ENCODE data around the gene CMTM7.
"Not testable (repeated sequence)": the region's sequence is repeated elsewhere in the genome, so short reads cannot be mapped to it uniquely, and the experiment has no call there.

The CMTM7 gene

GRCh38 chr3:32432045-32432710 lies 40.5 kb downstream of the CMTM7 start:
- Histone ChIP-seq H3K9me3 (ENCODE audit: low read length) (no peaks in the 10 kb centered on the region), H3K27me3 (ENCODE audit: control insufficient read depth in 1 of 2, insufficient read depth in 2 of 2, low read length in 2 of 2) (no peaks in the 10 kb centered on the region), H3K36me3 (ENCODE audit: insufficient read depth, low read length) (no peaks in the 10 kb centered on the region), H3K27ac (ENCODE audit: low read depth, low read length) (no peak overlapping the region), H3K9ac (ENCODE audit: low read length) (no peak overlapping the region), H3K4me3 (ENCODE audit: low read depth in 1 of 2, low read length in 2 of 2) (no peak overlapping the region), H3K4me1 (ENCODE audit: insufficient read depth, low read length) (peaks cover 8% of the 10 kb centered on the region)

- no peaks in the 10 kb centered on the region for H3K36me3 ChIP-seq (ENCODE audit: insufficient read depth, low read length)
- H3K27ac ChIP-seq (ENCODE audit: low read depth, low read length), result no peak overlapping the region
- no peak overlapping the region for H3K4me3 ChIP-seq (ENCODE audit: low read depth in 1 of 2, low read length in 2 of 2)
- H3K4me1 ChIP-seq (ENCODE audit: insufficient read depth, low read length), result peaks cover 8% of the 10 kb centered on the region
- H3K9ac ChIP-seq (ENCODE audit: low read length), result no peak overlapping the region
- no peaks in the 10 kb centered on the region for H3K27me3 ChIP-seq (ENCODE audit: control insufficient read depth in 1 of 2, insufficient read depth in 2 of 2, low read length in 2 of 2)
- no peaks in the 10 kb centered on the region for H3K9me3 ChIP-seq (ENCODE audit: low read length)
Measured at GRCh38 chr3:32432711-32433530, 41.3 kb downstream of the CMTM7 start.

- no peak overlapping the region for H3K4me3 ChIP-seq (ENCODE audit: low read depth in 1 of 2, low read length in 2 of 2)
- peaks cover 8% of the 10 kb centered on the region for H3K4me1 ChIP-seq (ENCODE audit: insufficient read depth, low read length)
- no peak overlapping the region for H3K9ac ChIP-seq (ENCODE audit: low read length)
- no peaks in the 10 kb centered on the region for H3K36me3 ChIP-seq (ENCODE audit: insufficient read depth, low read length)
- H3K9me3 ChIP-seq (ENCODE audit: low read length), result no peaks in the 10 kb centered on the region
- no peaks in the 10 kb centered on the region for H3K27me3 ChIP-seq (ENCODE audit: control insufficient read depth in 1 of 2, insufficient read depth in 2 of 2, low read length in 2 of 2)
- H3K27ac ChIP-seq (ENCODE audit: low read depth, low read length), result no peak overlapping the region
Measured at GRCh38 chr3:32434206-32434605, 42.6 kb downstream of the CMTM7 start.

GRCh38 chr3:32435911-32436815 lies 44.5 kb downstream of the CMTM7 start:
- no peaks in the 10 kb centered on the region for H3K27me3 ChIP-seq (ENCODE audit: control insufficient read depth in 1 of 2, insufficient read depth in 2 of 2, low read length in 2 of 2)
- H3K4me3 ChIP-seq (ENCODE audit: low read depth in 1 of 2, low read length in 2 of 2), result no peak overlapping the region
- H3K9me3 ChIP-seq (ENCODE audit: low read length), result no peaks in the 10 kb centered on the region
- no peak overlapping the region for H3K9ac ChIP-seq (ENCODE audit: low read length)
- H3K27ac ChIP-seq (ENCODE audit: low read depth, low read length), result no peak overlapping the region
- no peaks in the 10 kb centered on the region for H3K36me3 ChIP-seq (ENCODE audit: insufficient read depth, low read length)
- H3K4me1 ChIP-seq (ENCODE audit: insufficient read depth, low read length), result peaks cover 8% of the 10 kb centered on the region

GRCh38 chr3:32436816-32437189 lies 45.1 kb downstream of the CMTM7 start:
- Histone ChIP-seq H3K4me3 (ENCODE audit: low read depth in 1 of 2, low read length in 2 of 2) (no peak overlapping the region), H3K27me3 (ENCODE audit: control insufficient read depth in 1 of 2, insufficient read depth in 2 of 2, low read length in 2 of 2) (no peaks in the 10 kb centered on the region), H3K9me3 (ENCODE audit: low read length) (no peaks in the 10 kb centered on the region), H3K4me1 (ENCODE audit: insufficient read depth, low read length) (peaks cover 8% of the 10 kb centered on the region), H3K27ac (ENCODE audit: low read depth, low read length) (no peak overlapping the region), H3K36me3 (ENCODE audit: insufficient read depth, low read length) (no peaks in the 10 kb centered on the region), H3K9ac (ENCODE audit: low read length) (no peak overlapping the region)

- Histone ChIP-seq H3K9ac (ENCODE audit: low read length) (no peak overlapping the region), H3K27me3 (ENCODE audit: control insufficient read depth in 1 of 2, insufficient read depth in 2 of 2, low read length in 2 of 2) (no peaks in the 10 kb centered on the region), H3K4me3 (ENCODE audit: low read depth in 1 of 2, low read length in 2 of 2) (no peak overlapping the region), H3K36me3 (ENCODE audit: insufficient read depth, low read length) (no peaks in the 10 kb centered on the region), H3K4me1 (ENCODE audit: insufficient read depth, low read length) (peaks cover 8% of the 10 kb centered on the region), H3K27ac (ENCODE audit: low read depth, low read length) (no peak overlapping the region), H3K9me3 (ENCODE audit: low read length) (no peaks in the 10 kb centered on the region)
Measured at GRCh38 chr3:32437896-32438295, 46.2 kb downstream of the CMTM7 start.

GRCh38 chr3:32438596-32439344 lies 47.1 kb downstream of the CMTM7 start:
- H3K36me3 ChIP-seq (ENCODE audit: insufficient read depth, low read length), result no peaks in the 10 kb centered on the region
- H3K9me3 ChIP-seq (ENCODE audit: low read length), result no peaks in the 10 kb centered on the region
- peaks cover 8% of the 10 kb centered on the region for H3K4me1 ChIP-seq (ENCODE audit: insufficient read depth, low read length)
- H3K27ac ChIP-seq (ENCODE audit: low read depth, low read length), result no peak overlapping the region
- H3K27me3 ChIP-seq (ENCODE audit: control insufficient read depth in 1 of 2, insufficient read depth in 2 of 2, low read length in 2 of 2), result no peaks in the 10 kb centered on the region
- no peak overlapping the region for H3K9ac ChIP-seq (ENCODE audit: low read length)
- H3K4me3 ChIP-seq (ENCODE audit: low read depth in 1 of 2, low read length in 2 of 2), result no peak overlapping the region

- H3K4me3 ChIP-seq (ENCODE audit: low read depth in 1 of 2, low read length in 2 of 2); H3K36me3 ChIP-seq (ENCODE audit: insufficient read depth, low read length); H3K9me3 ChIP-seq (ENCODE audit: low read length); H3K27ac ChIP-seq (ENCODE audit: low read depth, low read length); H3K9ac ChIP-seq (ENCODE audit: low read length); H3K4me1 ChIP-seq (ENCODE audit: insufficient read depth, low read length); H3K27me3 ChIP-seq (ENCODE audit: control insufficient read depth in 1 of 2, insufficient read depth in 2 of 2, low read length in 2 of 2): not testable (repeated sequence)
Measured at GRCh38 chr3:32439421-32439820, 47.8 kb downstream of the CMTM7 start.

- no peaks in the 10 kb centered on the region for H3K27me3 ChIP-seq (ENCODE audit: control insufficient read depth in 1 of 2, insufficient read depth in 2 of 2, low read length in 2 of 2)
- H3K27ac ChIP-seq (ENCODE audit: low read depth, low read length), result no peak overlapping the region
- no peak overlapping the region for H3K4me3 ChIP-seq (ENCODE audit: low read depth in 1 of 2, low read length in 2 of 2)
- H3K9ac ChIP-seq (ENCODE audit: low read length), result no peak overlapping the region
- no peaks in the 10 kb centered on the region for H3K36me3 ChIP-seq (ENCODE audit: insufficient read depth, low read length)
- no peaks in the 10 kb centered on the region for H3K9me3 ChIP-seq (ENCODE audit: low read length)
- peaks cover 8% of the 10 kb centered on the region for H3K4me1 ChIP-seq (ENCODE audit: insufficient read depth, low read length)
Measured at GRCh38 chr3:32440611-32441350, 49.1 kb downstream of the CMTM7 start.

GRCh38 chr3:32442766-32443165 lies 51.1 kb downstream of the CMTM7 start:
- H3K27me3 ChIP-seq (ENCODE audit: control insufficient read depth in 1 of 2, insufficient read depth in 2 of 2, low read length in 2 of 2), result no peaks in the 10 kb centered on the region
- no peak overlapping the region for H3K27ac ChIP-seq (ENCODE audit: low read depth, low read length)
- H3K9me3 ChIP-seq (ENCODE audit: low read length), result no peaks in the 10 kb centered on the region
- H3K9ac ChIP-seq (ENCODE audit: low read length), result no peak overlapping the region
- no peaks in the 10 kb centered on the region for H3K36me3 ChIP-seq (ENCODE audit: insufficient read depth, low read length)
- H3K4me3 ChIP-seq (ENCODE audit: low read depth in 1 of 2, low read length in 2 of 2), result no peak overlapping the region
- H3K4me1 ChIP-seq (ENCODE audit: insufficient read depth, low read length), result no peaks in the 10 kb centered on the region

Measured in muscle layer of colon (tissue), 2 donors.